Small intestine (tissue), 7 donors: Measurements from ENCODE around the gene ZBED2. TPM values are rescaled to one million over a fixed set of nuclear protein-coding genes. Genes with fewer than 3 reads are reported as not detected.

Experiments used
- DNase-seq, 2 donors: peaks; one replicate each; pipeline versions ENCODE4 v3.0.0 to v3.0.0-alpha.2; 2013
- FAIRE-seq: peaks from 2 replicates; lab custom pipeline; 2012; peaks lifted over from hg19 to GRCh38; lab: Jason Lieb, UNC
- H3K27ac ChIP-seq, 3 donors: one replicate each; pipeline ENCODE4 v1.5.1; 2013; ENCODE audit warnings: low read length in 2 of 3, mild to moderate bottlenecking in 2 of 3, control low read depth in 1 of 3, inconsistent platforms in 1 of 3, low read depth in 1 of 3, moderate library complexity in 1 of 3
- H3K27me3 ChIP-seq, 3 donors: one replicate each; pipeline ENCODE4 v1.6.1; 2013; ENCODE audit warnings: low read length in 3 of 3, inconsistent platforms in 1 of 3; ENCODE audit not compliant: control insufficient read depth in 3 of 3, insufficient read depth in 3 of 3
- H3K36me3 ChIP-seq, 3 donors: one replicate each; pipeline ENCODE4 v1.6.1; 2013; ENCODE audit warnings: low read length in 3 of 3, inconsistent platforms in 1 of 3, low read depth in 1 of 3, mild to moderate bottlenecking in 1 of 3, moderate library complexity in 1 of 3; ENCODE audit not compliant: control insufficient read depth in 3 of 3, insufficient read depth in 2 of 3
- H3K4me1 ChIP-seq, 3 donors: one replicate each; pipeline ENCODE4 v1.6.1; 2013; ENCODE audit warnings: low read length in 2 of 3, inconsistent platforms in 1 of 3, low read depth in 1 of 3, mild to moderate bottlenecking in 1 of 3, moderate library complexity in 1 of 3; ENCODE audit not compliant: control insufficient read depth in 3 of 3, insufficient read depth in 2 of 3
- H3K4me3 ChIP-seq, 3 donors: one replicate each; pipeline ENCODE4 v1.5.1; 2013; ENCODE audit warnings: low read length in 3 of 3, control low read depth in 1 of 3, inconsistent platforms in 1 of 3, low read depth in 1 of 3, mild to moderate bottlenecking in 1 of 3, moderate library complexity in 1 of 3
- H3K9me3 ChIP-seq, 2 donors: one replicate each; pipeline ENCODE4 v1.6.1; 2013; ENCODE audit warnings: low read depth in 1 of 2, low read length in 1 of 2; ENCODE audit not compliant: control insufficient read depth in 2 of 2, insufficient read depth in 1 of 2
- WGBS, 3 donors: extraction: QIAGEN DNeasy Blood & Tissue Kit; methylation state at CpG; one replicate each; pipeline ENCODE4 v1.1.7; 2013; 5-methylcytosine and 5-hydroxymethylcytosine counted together
- polyA plus RNA-seq, 4 donors: library from polyadenylated mRNA; stranded (reverse) in 3 of 4; unstranded in 1 of 4; fragments of 200-250 nt in 3 of 4; fragments of 120-200 nt in 1 of 4; gene quantifications; one replicate each; pipeline versions ENCODE4 v1.2.1 to v1.2.3, GENCODE V29; 2013
- donor health status: healthy with polysubstance abuse.
- donor health status: control.
- donor health status: control.
- donor health status: Bipolar disorder and iron deficiency.
- donor health status: healthy.

ZBED2 gene
- polyA plus RNA-seq, 4 donors: 0.04 TPM; not detected in 2

GRCh38 chr3:111610189-111610588 is 15.0 kb upstream of the ZBED2 start:
- no peaks in the 10 kb centered on the region for H3K9me3 ChIP-seq
- FAIRE-seq: no peak
- H3K27me3 ChIP-seq: no peaks in the 10 kb centered on the region
- peak overlapping the region in 2 of 3 donors; percentile 24 to 77 for H3K27ac ChIP-seq
- no peaks in the 10 kb centered on the region for H3K4me1 ChIP-seq
- no peaks in the 10 kb centered on the region for H3K36me3 ChIP-seq
- no peak overlapping the region for H3K4me3 ChIP-seq
- peak in 1 of 2 donors; percentile 58 for DNase-seq
- 59 to 78% (median 64%) methylated on average over 5 of the region's 5 CpGs for WGBS, 3 donors

- DNase-seq: no peak
- no peak for FAIRE-seq
- Histone ChIP-seq H3K27me3 (no peaks in the 10 kb centered on the region), H3K27ac (peak overlapping the region in 2 of 3 donors; percentile 11 to 54), H3K4me3 (no peak overlapping the region), H3K4me1 (no peaks in the 10 kb centered on the region), H3K36me3 (no peaks in the 10 kb centered on the region), H3K9me3 (no peaks in the 10 kb centered on the region)
- 82 to 89% (median 86%) methylated on average over 2 of the region's 2 CpGs for WGBS, 3 donors
Measured at GRCh38 chr3:111609700-111610099, 14.6 kb upstream of the ZBED2 start.

GRCh38 chr3:111608383-111608782 is 13.2 kb upstream of the ZBED2 start:
- Histone ChIP-seq H3K4me1 (no peaks in the 10 kb centered on the region), H3K9me3 (no peaks in the 10 kb centered on the region), H3K27ac (no peak overlapping the region), H3K36me3 (no peaks in the 10 kb centered on the region), H3K27me3 (no peaks in the 10 kb centered on the region), H3K4me3 (no peak overlapping the region)
- 70 to 94% (median 70%) methylated on average over 2 of the region's 2 CpGs for WGBS, 3 donors
- FAIRE-seq (no peak), DNase-seq (peak in 1 of 2 donors; percentile 40)

GRCh38 chr3:111607240-111607920 is 12.2 kb upstream of the ZBED2 start:
- FAIRE-seq (no peak), DNase-seq (no peak)
- H3K4me1 ChIP-seq: no peaks in the 10 kb centered on the region
- H3K4me3 ChIP-seq: no peak overlapping the region
- H3K9me3 ChIP-seq: no peaks in the 10 kb centered on the region
- no peak overlapping the region for H3K27ac ChIP-seq
- 72 to 78% (median 74%) methylated on average over 3 of the region's 3 CpGs for WGBS, 3 donors
- no peaks in the 10 kb centered on the region for H3K36me3 ChIP-seq
- no peaks in the 10 kb centered on the region for H3K27me3 ChIP-seq

- Histone ChIP-seq H3K27ac (no peak overlapping the region), H3K4me1 (no peaks in the 10 kb centered on the region), H3K36me3 (no peaks in the 10 kb centered on the region), H3K4me3 (no peak overlapping the region), H3K27me3 (no peaks in the 10 kb centered on the region), H3K9me3 (no peaks in the 10 kb centered on the region)
- no peak for DNase-seq
- WGBS, 3 donors: 71 to 82% (median 74%) methylated on average over 2 of the region's 2 CpGs
- FAIRE-seq: no peak
Measured at GRCh38 chr3:111605493-111605892, 10.3 kb upstream of the ZBED2 start.

GRCh38 chr3:111605018-111605417 is 9.9 kb upstream of the ZBED2 start:
- FAIRE-seq: no peak
- H3K4me1 ChIP-seq: no peaks in the 10 kb centered on the region

GRCh38 chr3:111604119-111604518 is 9.0 kb upstream of the ZBED2 start:
- 54 to 84% (median 76%) methylated on average over 2 of the region's 2 CpGs for WGBS, 3 donors
- H3K4me3 ChIP-seq: no peak overlapping the region
- no peak for FAIRE-seq
- DNase-seq: peak in 1 of 2 donors; percentile 67
- H3K27ac ChIP-seq: no peak overlapping the region
- no peaks in the 10 kb centered on the region for H3K9me3 ChIP-seq
- H3K27me3 ChIP-seq: no peaks in the 10 kb centered on the region
- no peaks in the 10 kb centered on the region for H3K4me1 ChIP-seq
- H3K36me3 ChIP-seq: no peaks in the 10 kb centered on the region

More at GRCh38 chr3:111605018-111605417, 9.9 kb upstream of the ZBED2 start:
- no peak overlapping the region for H3K4me3 ChIP-seq
- no peaks in the 10 kb centered on the region for H3K27me3 ChIP-seq
- DNase-seq: no peak
- H3K27ac ChIP-seq: no peak overlapping the region
- H3K36me3 ChIP-seq: no peaks in the 10 kb centered on the region
- H3K9me3 ChIP-seq: no peaks in the 10 kb centered on the region

GRCh38 chr3:111603679-111604078 is 8.5 kb upstream of the ZBED2 start:
- H3K4me3 ChIP-seq: no peak overlapping the region
- no peak for FAIRE-seq
- H3K27ac ChIP-seq: no peak overlapping the region
- 79 to 96% (median 85%) methylated on average over 1 of the region's 1 CpG for WGBS, 3 donors
- no peaks in the 10 kb centered on the region for H3K9me3 ChIP-seq
- DNase-seq: no peak
- H3K36me3 ChIP-seq: no peaks in the 10 kb centered on the region
- H3K27me3 ChIP-seq: no peaks in the 10 kb centered on the region
- H3K4me1 ChIP-seq: no peaks in the 10 kb centered on the region

GRCh38 chr3:111601810-111602209 is 6.7 kb upstream of the ZBED2 start:
- DNase-seq: no peak
- no peak overlapping the region for H3K4me3 ChIP-seq
- no peak overlapping the region for H3K27ac ChIP-seq
- no peaks in the 10 kb centered on the region for H3K9me3 ChIP-seq
- FAIRE-seq: no peak
- H3K4me1 ChIP-seq: no peaks in the 10 kb centered on the region
- H3K36me3 ChIP-seq: no peaks in the 10 kb centered on the region
- H3K27me3 ChIP-seq: no peaks in the 10 kb centered on the region
- WGBS, 3 donors: 24 to 74% (median 56%) methylated on average over 4 of the region's 4 CpGs
